Measurements from ENCODE around the gene GARIN5B. TPM values are rescaled to one million over a fixed set of nuclear protein-coding genes. Genes with fewer than 3 reads are reported as not detected.

GARIN5B gene
- total and polyA plus RNA-seq, 2 of the 13 experiments (the other 11 are each of a cell fraction or from before 2014, with no cell fraction given) = not detected

DNA sequence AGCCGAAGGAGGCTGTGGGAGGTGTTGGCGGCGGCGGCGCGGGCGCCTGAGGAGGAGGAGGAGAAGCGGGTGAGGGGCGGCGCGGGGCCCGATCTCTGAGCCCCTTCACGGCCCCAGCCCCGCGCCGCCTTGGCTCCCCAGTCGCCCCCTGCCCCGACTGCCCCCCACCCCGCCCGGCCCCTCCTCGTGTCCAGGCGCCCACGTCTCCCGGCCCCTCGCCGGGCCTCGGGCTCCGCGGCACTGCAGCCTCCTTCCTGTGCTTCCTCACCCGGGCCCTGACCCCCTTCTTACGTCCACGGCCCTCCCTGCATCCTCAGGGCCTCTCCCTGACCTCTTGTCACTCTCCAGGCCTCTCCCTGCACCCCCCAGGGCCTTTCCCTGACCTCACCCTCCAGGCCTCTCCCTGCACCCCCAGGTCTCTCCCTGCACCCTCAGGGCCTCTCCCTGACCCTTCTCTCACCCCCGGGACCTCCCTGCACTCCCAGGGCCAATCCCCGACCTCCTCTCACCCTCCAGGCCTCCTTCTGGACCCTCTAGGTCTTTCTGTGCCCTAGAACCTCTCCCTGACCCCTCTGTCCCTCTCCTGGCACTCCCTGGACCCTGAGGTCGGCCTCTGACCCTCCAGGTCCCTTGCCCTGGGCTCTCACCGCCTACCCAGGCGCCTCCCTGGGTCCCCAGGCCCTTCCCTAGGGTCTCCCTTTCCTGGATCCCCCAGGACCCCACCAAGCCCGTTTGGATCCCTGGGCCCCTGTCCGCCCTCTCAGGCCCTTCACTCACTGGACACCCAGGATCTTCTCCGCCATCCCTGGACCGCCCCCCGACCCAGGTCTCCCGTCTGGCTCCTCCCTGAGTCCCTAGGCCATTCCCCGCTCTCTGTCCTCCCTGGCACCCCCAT, 22.9 kb downstream of the GARIN5B start (continued):
- TF ChIP-seq, protein P1, sequence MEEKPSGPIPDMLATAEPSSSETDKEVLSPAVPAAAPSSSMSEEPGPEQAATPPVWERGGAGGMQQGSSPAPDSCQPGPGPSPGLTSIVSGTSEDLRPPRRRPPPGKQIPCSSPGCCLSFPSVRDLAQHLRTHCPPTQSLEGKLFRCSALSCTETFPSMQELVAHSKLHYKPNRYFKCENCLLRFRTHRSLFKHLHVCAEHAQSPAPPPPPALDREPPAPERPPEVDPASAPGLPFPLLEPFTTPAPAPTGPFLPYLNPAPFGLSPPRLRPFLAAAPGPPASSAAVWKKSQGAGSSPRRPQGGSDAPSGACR (CRISPR knock-in tag; IDR thresholded peaks at IDR 0.05) = 0 out of 2 replicates have a peak, but pooled peaks have one; percentile 66
- TF ChIP-seq, protein P2, sequence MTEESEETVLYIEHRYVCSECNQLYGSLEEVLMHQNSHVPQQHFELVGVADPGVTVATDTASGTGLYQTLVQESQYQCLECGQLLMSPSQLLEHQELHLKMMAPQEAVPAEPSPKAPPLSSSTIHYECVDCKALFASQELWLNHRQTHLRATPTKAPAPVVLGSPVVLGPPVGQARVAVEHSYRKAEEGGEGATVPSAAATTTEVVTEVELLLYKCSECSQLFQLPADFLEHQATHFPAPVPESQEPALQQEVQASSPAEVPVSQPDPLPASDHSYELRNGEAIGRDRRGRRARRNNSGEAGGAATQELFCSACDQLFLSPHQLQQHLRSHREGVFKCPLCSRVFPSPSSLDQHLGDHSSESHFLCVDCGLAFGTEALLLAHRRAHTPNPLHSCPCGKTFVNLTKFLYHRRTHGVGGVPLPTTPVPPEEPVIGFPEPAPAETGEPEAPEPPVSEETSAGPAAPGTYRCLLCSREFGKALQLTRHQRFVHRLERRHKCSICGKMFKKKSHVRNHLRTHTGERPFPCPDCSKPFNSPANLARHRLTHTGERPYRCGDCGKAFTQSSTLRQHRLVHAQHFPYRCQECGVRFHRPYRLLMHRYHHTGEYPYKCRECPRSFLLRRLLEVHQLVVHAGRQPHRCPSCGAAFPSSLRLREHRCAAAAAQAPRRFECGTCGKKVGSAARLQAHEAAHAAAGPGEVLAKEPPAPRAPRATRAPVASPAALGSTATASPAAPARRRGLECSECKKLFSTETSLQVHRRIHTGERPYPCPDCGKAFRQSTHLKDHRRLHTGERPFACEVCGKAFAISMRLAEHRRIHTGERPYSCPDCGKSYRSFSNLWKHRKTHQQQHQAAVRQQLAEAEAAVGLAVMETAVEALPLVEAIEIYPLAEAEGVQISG (CRISPR knock-in tag; IDR thresholded peaks at IDR 0.05) = 0 out of 2 replicates have a peak, but pooled peaks have one; percentile 14
- TF ChIP-seq HMG20A (CRISPR knock-in tag; IDR thresholded peaks at IDR 0.05; ENCODE audit: borderline replicate concordance) (no peak), LCORL (IDR thresholded peaks at IDR 0.05) (no peak), LCORL (CRISPR knock-in tag; IDR thresholded peaks at IDR 0.05) (no peak), NR2F6 (IDR thresholded peaks at IDR 0.05) (0 out of 2 replicates have a peak, but pooled peaks have one; percentile 28), NR2F6 (CRISPR knock-in tag; IDR thresholded peaks at IDR 0.05) (no peak), NRL (CRISPR knock-in tag; IDR thresholded peaks at IDR 0.05; ENCODE audit: borderline replicate concordance) (0 out of 2 replicates have a peak, but pooled peaks have one; percentile 21), ZNF547 (CRISPR knock-in tag; IDR thresholded peaks at IDR 0.05) (no peak), POLR2AphosphoS5 (IDR thresholded peaks at IDR 0.05; ENCODE audit: low read depth, low read length) (peak; percentile 73; the same call in 1 of the 2 replicates), POLR2A (IDR thresholded peaks at IDR 0.05; ENCODE audit: insufficient read depth in 1 of 2, low read depth in 2 of 2, low read length in 2 of 2) (peak; percentile 56 to 75; a peak in 3 of 4 replicates), RBFOX2 (IDR thresholded peaks at IDR 0.05; ENCODE audit: low read depth, low read length) (peak; percentile 80), POLR2G (IDR thresholded peaks at IDR 0.05; ENCODE audit: low read depth, low read length) (peak; percentile 78)
- TF ChIP-seq, protein P3, sequence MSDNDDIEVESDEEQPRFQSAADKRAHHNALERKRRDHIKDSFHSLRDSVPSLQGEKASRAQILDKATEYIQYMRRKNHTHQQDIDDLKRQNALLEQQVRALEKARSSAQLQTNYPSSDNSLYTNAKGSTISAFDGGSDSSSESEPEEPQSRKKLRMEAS (IDR thresholded peaks at IDR 0.05) = 0 out of 2 replicates have a peak, but pooled peaks have one; percentile 1
